Chondrocyte (in vitro differentiated cells): ENCODE data around the gene TMEM63A. TPM values are rescaled to one million over a fixed set of nuclear protein-coding genes. Genes with fewer than 3 reads are reported as not detected.

Source experiments
- DNase-seq: peaks from one replicate; pipeline ENCODE4 v3.0.0; 2021; ENCODE audit warnings: mixed read lengths, low spot score
- H3K27ac Mint-ChIP-seq: one replicate; pipeline ENCODE4 v1.8.0; 2021; ENCODE audit warnings: mild to moderate bottlenecking, moderate library complexity, mixed read lengths; ENCODE audit not compliant: unreplicated experiment
- H3K27me3 Mint-ChIP-seq: 2 replicates; pipeline ENCODE4 v1.8.0; 2021; ENCODE audit warnings: low read depth, mixed read lengths
- H3K36me3 Mint-ChIP-seq: 2 replicates; pipeline ENCODE4 v1.8.0; 2021; ENCODE audit warnings: low read depth, mixed read lengths
- H3K4me1 Mint-ChIP-seq: 2 replicates; pipeline ENCODE4 v1.8.0; 2021; ENCODE audit warnings: low read depth, mild to moderate bottlenecking, mixed read lengths
- H3K4me3 Mint-ChIP-seq: one replicate; pipeline ENCODE4 v1.8.0; 2021; ENCODE audit warnings: mild to moderate bottlenecking, moderate library complexity, mixed read lengths; ENCODE audit not compliant: unreplicated experiment
- H3K9me3 Mint-ChIP-seq: 2 replicates; pipeline ENCODE4 v1.8.0; 2021; ENCODE audit warnings: low read depth, mixed read lengths
- CTCF ChIP-seq: fragments of 200-600 bp; sonication (generic); IDR thresholded peaks from 2 replicates; pipeline ENCODE4 v1.5.0; 2021; ENCODE audit warnings: antibody characterized with exemption, mild to moderate bottlenecking, moderate library complexity
- total RNA-seq: library from RNA; stranded (reverse); gene quantifications from 3 replicates; pipeline ENCODE4 v1.2.1, GENCODE V29; 2021

The TMEM63A gene
- total RNA-seq, 1 donor from 2014 or later: 50.3 TPM

- Mint-ChIP-seq H3K27ac (peak overlapping the region; percentile 91), H3K27me3 (no peaks in the 10 kb centered on the region), H3K36me3 (peaks cover 1% of the 10 kb centered on the region), H3K4me1 (peaks cover 56% of the 10 kb centered on the region), H3K9me3 (no peaks in the 10 kb centered on the region), H3K4me3 (peak overlapping the region; percentile 91)
- peak; percentile 82 for DNase-seq
- no peak for TF ChIP-seq CTCF
Observed at GRCh38 chr1:225881081-225881958, 860 bp downstream of the TMEM63A start.

GRCh38 chr1:225880636-225881035 is 1.5 kb downstream of the TMEM63A start:
- no peak for TF ChIP-seq CTCF
- Mint-ChIP-seq H3K9me3 (no peaks in the 10 kb centered on the region), H3K27me3 (no peaks in the 10 kb centered on the region), H3K4me3 (peak overlapping the region; percentile 91), H3K4me1 (peaks cover 58% of the 10 kb centered on the region), H3K27ac (peak overlapping the region; percentile 61), H3K36me3 (peaks cover 1% of the 10 kb centered on the region)
- DNase-seq: no peak

GRCh38 chr1:225880222-225880588 is 2.0 kb downstream of the TMEM63A start:
- H3K4me3 Mint-ChIP-seq: peak overlapping the region; percentile 31
- no peak for TF ChIP-seq CTCF
- H3K4me1 Mint-ChIP-seq: peaks cover 58% of the 10 kb centered on the region
- no peaks in the 10 kb centered on the region for H3K27me3 Mint-ChIP-seq
- peaks cover 1% of the 10 kb centered on the region for H3K36me3 Mint-ChIP-seq
- peak; percentile 60 for DNase-seq
- H3K27ac Mint-ChIP-seq: peak overlapping the region; percentile 61
- H3K9me3 Mint-ChIP-seq: no peaks in the 10 kb centered on the region

- Mint-ChIP-seq H3K27me3 (no peaks in the 10 kb centered on the region), H3K27ac (peak overlapping the region; percentile 71), H3K9me3 (no peaks in the 10 kb centered on the region), H3K4me3 (peak overlapping the region; percentile 31), H3K36me3 (peaks cover 1% of the 10 kb centered on the region), H3K4me1 (peaks cover 58% of the 10 kb centered on the region)
- TF ChIP-seq CTCF: no peak
- peak; percentile 68 for DNase-seq
Observed at GRCh38 chr1:225879521-225880221, 2.5 kb downstream of the TMEM63A start.

- peak; percentile 26 for DNase-seq
- Mint-ChIP-seq H3K27me3 (no peaks in the 10 kb centered on the region), H3K4me3 (peak overlapping the region; percentile 40), H3K36me3 (peaks cover 8% of the 10 kb centered on the region), H3K9me3 (no peaks in the 10 kb centered on the region), H3K4me1 (peaks cover 52% of the 10 kb centered on the region), H3K27ac (peak overlapping the region; percentile 95)
- TF ChIP-seq CTCF: no peak
Observed at GRCh38 chr1:225878282-225878681, 3.9 kb downstream of the TMEM63A start.
